AG04449 (cell line): ENCODE results near the gene ASH1L.

Source experiments
- CTCF ChIA-PET: fragments of 350-600 bp; formaldehyde crosslinking; extraction: SDS; loops from one replicate; lab custom pipeline; 2021; ENCODE audit warnings: antibody characterized with exemption; lab: Yijun Ruan, JAX
- POLR2A ChIA-PET: fragments of 400-600, 350-600 bp; formaldehyde crosslinking; extraction: SDS; loops from one replicate; lab custom pipeline; 2020; ENCODE audit warnings: antibody characterized with exemption, inconsistent platforms; lab: Yijun Ruan, JAX
- DNase-seq: peaks from one replicate; pipeline ENCODE4 v3.0.0-alpha.2; 2010; ENCODE audit warnings: low read depth, low spot score
- H3K4me3 ChIP-seq: 2 replicates; pipeline ENCODE4 v1.5.1; 2011; ENCODE audit warnings: low read depth, mild to moderate bottlenecking, control low read depth, low read length
- TF ChIP-seq, protein P1 (sequence below): IDR thresholded peaks from one replicate; pipeline ENCODE4 v1.5.1; 2011; ENCODE audit warnings: mild to moderate bottlenecking, moderate library complexity, low read length, control low read depth, inconsistent platforms; ENCODE audit not compliant: insufficient read depth; ENCODE audit errors: missing control alignments

Gene ASH1L

DNA sequence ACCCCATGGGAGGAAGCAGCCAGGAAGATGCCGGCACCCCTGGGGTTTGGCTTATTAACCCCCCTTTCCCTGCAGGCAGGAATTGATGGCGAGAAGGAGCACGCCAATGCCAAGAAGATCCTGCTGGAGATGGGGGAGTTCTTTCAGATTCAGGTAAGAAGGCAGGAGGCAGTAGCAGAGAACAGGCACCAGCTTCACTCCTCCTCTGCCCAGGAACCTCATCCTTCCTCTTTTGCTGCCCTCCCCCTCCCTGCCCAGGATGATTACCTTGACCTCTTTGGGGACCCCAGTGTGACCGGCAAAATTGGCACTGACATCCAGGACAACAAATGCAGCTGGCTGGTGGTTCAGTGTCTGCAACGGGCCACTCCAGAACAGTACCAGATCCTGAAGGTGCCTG, 243.1 kb downstream of the ASH1L start:
- TF ChIP-seq, protein P1, sequence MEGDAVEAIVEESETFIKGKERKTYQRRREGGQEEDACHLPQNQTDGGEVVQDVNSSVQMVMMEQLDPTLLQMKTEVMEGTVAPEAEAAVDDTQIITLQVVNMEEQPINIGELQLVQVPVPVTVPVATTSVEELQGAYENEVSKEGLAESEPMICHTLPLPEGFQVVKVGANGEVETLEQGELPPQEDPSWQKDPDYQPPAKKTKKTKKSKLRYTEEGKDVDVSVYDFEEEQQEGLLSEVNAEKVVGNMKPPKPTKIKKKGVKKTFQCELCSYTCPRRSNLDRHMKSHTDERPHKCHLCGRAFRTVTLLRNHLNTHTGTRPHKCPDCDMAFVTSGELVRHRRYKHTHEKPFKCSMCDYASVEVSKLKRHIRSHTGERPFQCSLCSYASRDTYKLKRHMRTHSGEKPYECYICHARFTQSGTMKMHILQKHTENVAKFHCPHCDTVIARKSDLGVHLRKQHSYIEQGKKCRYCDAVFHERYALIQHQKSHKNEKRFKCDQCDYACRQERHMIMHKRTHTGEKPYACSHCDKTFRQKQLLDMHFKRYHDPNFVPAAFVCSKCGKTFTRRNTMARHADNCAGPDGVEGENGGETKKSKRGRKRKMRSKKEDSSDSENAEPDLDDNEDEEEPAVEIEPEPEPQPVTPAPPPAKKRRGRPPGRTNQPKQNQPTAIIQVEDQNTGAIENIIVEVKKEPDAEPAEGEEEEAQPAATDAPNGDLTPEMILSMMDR: no peak
- ChIA-PET POLR2A (no interaction called here), CTCF (interaction anchor here (1.1 to 13.1 kb wide), 3 partner anchors 12 to 144 kb away, joined by 3 to 253 read pairs (median 3); partner anchors contain the start of gene ENTREP3)
- no peak overlapping the region for H3K4me3 ChIP-seq
- DNase-seq: no peak

DNA sequence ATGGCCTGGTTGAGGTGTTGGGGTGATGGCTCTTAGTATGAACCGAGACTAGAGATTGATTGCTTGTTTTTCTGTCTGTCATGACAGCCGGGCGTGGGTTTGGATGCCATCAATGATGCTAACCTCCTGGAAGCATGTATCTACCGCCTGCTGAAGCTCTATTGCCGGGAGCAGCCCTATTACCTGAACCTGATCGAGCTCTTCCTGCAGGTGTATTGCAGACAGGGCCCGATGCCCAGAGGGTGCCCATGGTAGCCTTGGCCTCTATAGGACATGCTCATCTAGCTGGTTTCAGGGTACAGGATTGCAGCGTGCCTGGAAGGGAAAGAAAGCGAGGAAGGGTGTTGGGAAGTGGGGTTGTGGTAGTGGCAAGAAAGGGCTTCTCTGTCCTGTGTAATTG, 244.5 kb downstream of the ASH1L start:
- TF ChIP-seq, protein P1: no peak
- ChIA-PET CTCF (interaction anchor here (13.1 kb wide), 1 partner anchor 66 kb away, joined by 253 read pairs; the partner anchor contains the start of gene ENTREP3), POLR2A (no interaction called here)
- DNase-seq: no peak
- H3K4me3 ChIP-seq: no peak overlapping the region

DNA sequence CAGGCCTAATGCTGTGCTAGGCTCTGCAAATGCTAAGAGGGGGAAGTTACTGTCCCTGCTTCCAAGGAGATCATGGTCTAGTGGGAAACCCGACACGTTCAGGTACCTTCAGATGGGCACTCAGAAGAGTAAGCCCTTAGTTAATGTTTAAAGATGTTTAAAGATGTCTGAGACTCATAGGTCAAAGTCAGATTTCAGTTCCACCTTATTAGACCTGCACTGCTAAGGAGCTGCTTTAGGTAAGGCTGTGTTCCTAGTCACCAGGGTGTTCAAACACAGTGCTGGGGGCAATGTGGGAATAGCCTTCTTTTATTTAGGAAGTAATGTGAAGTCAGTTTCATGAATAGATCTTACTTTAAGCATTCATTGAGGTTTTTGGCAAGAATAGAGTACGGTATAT, 245.7 kb downstream of the ASH1L start:
- POLR2A ChIA-PET: no interaction called here
- TF ChIP-seq, protein P1: no peak
- H3K4me3 ChIP-seq: no peak overlapping the region
- no peak for DNase-seq
- CTCF ChIA-PET: interaction anchor here (1.0 to 1.9 kb wide), 4 partner anchors 40 to 73 kb away, joined by 3 to 7 read pairs (median 6); partner anchors contain the start of gene HCN3

DNA sequence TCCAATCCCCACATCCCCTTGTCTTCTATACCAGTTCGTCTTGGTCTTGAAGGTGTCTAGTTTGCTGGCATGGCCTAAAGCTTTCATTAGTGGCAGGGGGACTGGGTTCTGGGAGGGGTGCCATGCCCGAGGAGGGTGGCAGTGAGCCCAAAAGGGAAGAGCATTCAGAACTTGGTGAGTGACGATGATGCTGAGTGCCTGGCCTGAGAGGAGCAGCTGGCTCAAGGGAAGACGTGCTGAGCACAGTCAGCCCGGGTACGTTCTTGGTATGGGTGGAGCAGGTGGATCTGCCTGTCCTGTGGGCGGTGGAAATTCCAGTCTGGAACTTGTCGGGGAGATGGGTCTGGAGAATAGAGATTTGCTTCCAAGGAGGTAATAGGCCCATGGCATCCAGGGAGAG, 249.3 kb downstream of the ASH1L start:
- ChIA-PET CTCF (interaction anchor here (2.6 to 5.5 kb wide), 2 partner anchors 10 to 63 kb away, joined by 16 to 37 read pairs; no protein-coding TSS in a partner anchor), POLR2A (interaction anchor here (0.7 kb wide), 1 partner anchor 41 kb away, joined by 3 read pairs; no protein-coding TSS in a partner anchor)
- TF ChIP-seq, protein P1: no peak
- H3K4me3 ChIP-seq: no peak overlapping the region
- DNase-seq: no peak

DNA sequence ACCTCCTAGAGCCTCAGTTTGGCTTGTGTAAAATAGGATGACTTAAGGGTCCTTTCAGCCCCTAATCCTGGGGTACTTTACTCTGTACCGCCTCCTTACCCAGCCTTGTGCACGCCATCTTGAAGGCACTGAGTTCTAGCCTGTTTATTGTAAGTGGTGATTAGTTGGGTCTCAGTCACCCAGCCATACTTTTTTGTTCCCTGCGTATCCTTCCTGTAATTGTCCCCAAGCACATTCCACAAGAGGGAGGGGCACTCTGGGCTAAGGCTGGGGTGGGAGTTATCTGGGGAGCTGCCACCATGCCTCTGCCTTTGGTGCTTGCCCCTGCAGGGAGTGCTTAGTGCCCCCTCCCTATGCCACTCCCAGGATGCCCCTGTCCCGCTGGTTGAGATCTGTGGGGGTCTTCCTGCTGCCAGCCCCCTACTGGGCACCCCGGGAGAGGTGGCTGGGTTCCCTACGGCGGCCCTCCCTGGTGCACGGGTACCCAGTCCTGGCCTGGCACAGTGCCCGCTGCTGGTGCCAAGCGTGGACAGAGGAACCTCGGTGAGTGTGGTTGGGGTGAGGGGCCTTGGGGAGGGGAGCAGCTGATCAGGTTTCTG, 253.1 kb downstream of the ASH1L start:
- POLR2A ChIA-PET: no interaction called here
- CTCF ChIA-PET: interaction anchor here (1.3 to 5.5 kb wide), 4 partner anchors 14 to 137 kb away, joined by 3 to 37 read pairs (median 4); partner anchors contain the start of gene KRTCAP2
- peak overlapping the region; percentile 84 for H3K4me3 ChIP-seq
- no peak for DNase-seq
- TF ChIP-seq, protein P1: no peak

DNA sequence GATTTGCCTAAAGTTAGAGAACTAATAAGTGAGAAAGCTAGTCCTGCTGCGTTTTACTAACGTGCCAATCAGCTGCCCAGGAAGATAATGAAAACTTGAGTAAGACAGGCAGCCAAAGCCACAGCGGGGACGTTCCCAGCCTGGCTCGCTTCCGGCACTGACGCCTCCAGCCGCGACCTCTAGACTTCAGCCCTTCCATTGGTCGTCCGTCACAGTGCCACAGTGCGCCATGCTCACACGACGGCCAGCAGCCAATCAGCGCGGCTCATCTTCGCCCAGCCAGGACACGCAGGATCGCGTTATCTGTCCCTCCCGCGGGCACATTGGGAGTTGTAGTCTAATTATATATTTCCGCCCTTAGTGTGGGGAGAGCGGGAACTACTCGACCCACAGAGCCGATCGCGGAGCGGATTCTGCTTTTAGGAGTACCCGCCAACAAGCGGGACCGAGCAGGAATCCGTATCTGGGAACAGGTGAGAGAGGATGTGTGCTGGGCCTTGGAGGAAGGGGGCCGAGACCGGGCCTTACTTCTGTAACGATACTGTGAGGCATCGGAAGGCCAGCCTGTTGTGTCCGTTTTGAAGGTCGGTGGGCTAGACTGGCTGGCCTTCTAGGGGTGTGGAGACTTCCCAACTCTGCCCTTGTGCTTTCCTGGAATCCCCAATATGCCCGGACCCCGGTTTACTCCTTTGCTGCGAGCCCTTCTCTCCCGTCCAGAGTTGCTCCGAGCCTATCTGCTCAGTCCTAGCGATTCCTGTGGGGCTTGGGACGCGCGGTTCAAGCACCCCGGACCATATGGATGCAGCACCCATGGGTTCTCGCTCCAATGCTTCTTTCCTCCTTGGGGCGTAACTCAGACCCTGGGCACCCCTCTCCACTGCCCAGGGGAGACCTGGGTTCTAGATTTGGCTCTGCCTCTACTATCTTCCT, 253.8 kb downstream of the ASH1L start, which contains the start of gene FDPS:
FDPS (plus strand) TSS at position 374 of the 930 bp plus-strand sequence. CDS start 924 bp downstream, outside the sequence.
- DNase-seq: peak; percentile 94
- POLR2A ChIA-PET: interaction anchor here (1.1 kb wide), 1 partner anchor 15 kb away, joined by 9 read pairs; no protein-coding TSS in a partner anchor
- CTCF ChIA-PET: interaction anchor here (0.8 to 5.6 kb wide), 13 partner anchors 13 to 102 kb away, joined by 3 to 101 read pairs (median 4); partner anchors contain the start of genes CLK2, HCN3 and THBS3
- TF ChIP-seq, protein P1: no peak
- peak within 1 kb of the TSS; percentile 84 for H3K4me3 ChIP-seq
